GM23338 (cell line): ENCODE results near the gene DPF1.
A peak's percentile ranks its signal among the peaks of the same experiment; 100 is the strongest.

ENCODE experiments used
- CREB1 ChIP-seq: fragments of 250-450 bp; sonication (Bioruptor Pico); IDR thresholded peaks from 2 replicates; pipeline ENCODE4 v1.5.0; 2020; ENCODE audit warnings: low read depth, mild to moderate bottlenecking, moderate library complexity
- EZH2 ChIP-seq: fragments of 200-600 bp; sonication (generic); IDR thresholded peaks from one replicate; pipeline ENCODE4 v1.8.0; 2017; ENCODE audit warnings: antibody characterized with exemption, mild to moderate bottlenecking, low read depth; ENCODE audit not compliant: unreplicated experiment
- EZH2phosphoT487 ChIP-seq: fragments of 200-600 bp; sonication (generic); IDR thresholded peaks from one replicate; pipeline ENCODE4 v1.8.1; 2018; ENCODE audit warnings: antibody characterized with exemption; ENCODE audit not compliant: unreplicated experiment
- JUNB ChIP-seq: IDR thresholded peaks from one replicate; pipeline ENCODE4 v1.6.1; 2016; ENCODE audit warnings: antibody characterized with exemption; ENCODE audit not compliant: unreplicated experiment
- NANOG ChIP-seq: IDR thresholded peaks from 2 replicates; pipeline ENCODE4 v1.6.1; 2016; ENCODE audit warnings: antibody characterized with exemption, borderline replicate concordance
- POLR2AphosphoS5 ChIP-seq: IDR thresholded peaks from 2 replicates; pipeline ENCODE4 v1.6.1; 2016; ENCODE audit warnings: antibody characterized with exemption, low read depth
- STAT1 ChIP-seq: IDR thresholded peaks from one replicate; pipeline ENCODE4 v1.6.1; 2016; ENCODE audit warnings: antibody characterized with exemption; ENCODE audit not compliant: unreplicated experiment
- ZNF114 ChIP-seq: fragments of 250-450 bp; sonication (Bioruptor Pico); IDR thresholded peaks from 2 replicates; pipeline ENCODE4 v1.5.0; 2020; ENCODE audit warnings: mild to moderate bottlenecking, moderate library complexity
- TF ChIP-seq, protein P1 (sequence below), 2 experiments: fragments of 200-600 bp in 1 of 2; sonication (generic) in 1 of 2; conservative IDR thresholded peaks; 2 replicates each; pipeline versions ENCODE4 v1.5.1 to v1.6.1; 2016 to 2017; ENCODE audit warnings: antibody characterized with exemption in 2 of 2, low read depth in 2 of 2, mild to moderate bottlenecking in 2 of 2, moderate library complexity in 1 of 2
- TF ChIP-seq, protein P2 (sequence below): IDR thresholded peaks from one replicate; pipeline ENCODE4 v1.6.1; 2018; ENCODE audit warnings: antibody characterized with exemption; ENCODE audit not compliant: unreplicated experiment
- TF ChIP-seq, protein P3 (sequence below): IDR thresholded peaks from 2 replicates; pipeline ENCODE4 v1.6.1; 2016; ENCODE audit warnings: antibody characterized with exemption

DNA sequence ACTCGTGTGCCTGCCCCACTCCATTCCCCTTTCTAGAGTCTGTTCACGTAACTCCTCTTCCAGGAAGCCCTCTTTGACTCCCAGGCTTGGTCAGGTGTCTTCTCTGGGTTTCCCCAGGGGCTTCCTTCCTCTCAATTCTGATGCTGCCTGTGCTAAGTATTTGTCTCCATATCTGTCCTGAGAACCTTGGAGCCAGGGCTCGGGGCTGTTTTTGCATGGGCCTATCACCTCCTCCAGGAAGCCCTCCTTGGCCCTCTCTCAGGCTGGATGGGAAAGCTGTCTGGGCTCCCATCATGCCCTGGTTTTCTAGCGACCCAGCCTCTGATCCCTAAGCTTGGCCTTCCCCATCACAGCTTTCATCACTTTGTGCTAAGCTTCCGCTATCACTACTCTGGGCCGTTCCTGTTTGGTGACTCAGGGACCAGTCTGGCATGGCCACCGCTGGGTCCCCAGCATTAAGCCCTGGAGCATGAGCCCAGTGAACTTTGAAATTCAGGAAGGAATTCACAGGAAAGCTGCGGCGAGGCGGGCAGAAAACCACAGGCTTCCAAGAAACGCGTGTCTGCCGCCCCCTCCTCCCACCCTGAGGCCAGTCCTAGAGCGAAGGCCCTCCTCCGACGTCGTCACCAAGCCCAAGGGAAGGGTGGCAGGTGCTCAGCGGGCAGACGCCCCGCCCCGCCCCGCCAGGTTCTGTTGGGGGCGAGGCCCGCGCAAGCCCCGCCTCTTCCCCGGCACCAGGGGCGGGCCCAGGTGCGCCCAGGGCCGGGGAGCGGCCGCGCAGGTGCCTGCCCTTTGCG lies 39.9 kb upstream of the DPF1 start:
- no peak for TF ChIP-seq NANOG
- TF ChIP-seq, protein P1, sequence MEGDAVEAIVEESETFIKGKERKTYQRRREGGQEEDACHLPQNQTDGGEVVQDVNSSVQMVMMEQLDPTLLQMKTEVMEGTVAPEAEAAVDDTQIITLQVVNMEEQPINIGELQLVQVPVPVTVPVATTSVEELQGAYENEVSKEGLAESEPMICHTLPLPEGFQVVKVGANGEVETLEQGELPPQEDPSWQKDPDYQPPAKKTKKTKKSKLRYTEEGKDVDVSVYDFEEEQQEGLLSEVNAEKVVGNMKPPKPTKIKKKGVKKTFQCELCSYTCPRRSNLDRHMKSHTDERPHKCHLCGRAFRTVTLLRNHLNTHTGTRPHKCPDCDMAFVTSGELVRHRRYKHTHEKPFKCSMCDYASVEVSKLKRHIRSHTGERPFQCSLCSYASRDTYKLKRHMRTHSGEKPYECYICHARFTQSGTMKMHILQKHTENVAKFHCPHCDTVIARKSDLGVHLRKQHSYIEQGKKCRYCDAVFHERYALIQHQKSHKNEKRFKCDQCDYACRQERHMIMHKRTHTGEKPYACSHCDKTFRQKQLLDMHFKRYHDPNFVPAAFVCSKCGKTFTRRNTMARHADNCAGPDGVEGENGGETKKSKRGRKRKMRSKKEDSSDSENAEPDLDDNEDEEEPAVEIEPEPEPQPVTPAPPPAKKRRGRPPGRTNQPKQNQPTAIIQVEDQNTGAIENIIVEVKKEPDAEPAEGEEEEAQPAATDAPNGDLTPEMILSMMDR (conservative IDR thresholded peaks at IDR 0.05; ENCODE audit: low read depth in 2 of 2): no peak
- TF ChIP-seq EZH2: no peak
- TF ChIP-seq POLR2AphosphoS5: no peak; the same call in 1 of the 2 replicates
- TF ChIP-seq, protein P2, sequence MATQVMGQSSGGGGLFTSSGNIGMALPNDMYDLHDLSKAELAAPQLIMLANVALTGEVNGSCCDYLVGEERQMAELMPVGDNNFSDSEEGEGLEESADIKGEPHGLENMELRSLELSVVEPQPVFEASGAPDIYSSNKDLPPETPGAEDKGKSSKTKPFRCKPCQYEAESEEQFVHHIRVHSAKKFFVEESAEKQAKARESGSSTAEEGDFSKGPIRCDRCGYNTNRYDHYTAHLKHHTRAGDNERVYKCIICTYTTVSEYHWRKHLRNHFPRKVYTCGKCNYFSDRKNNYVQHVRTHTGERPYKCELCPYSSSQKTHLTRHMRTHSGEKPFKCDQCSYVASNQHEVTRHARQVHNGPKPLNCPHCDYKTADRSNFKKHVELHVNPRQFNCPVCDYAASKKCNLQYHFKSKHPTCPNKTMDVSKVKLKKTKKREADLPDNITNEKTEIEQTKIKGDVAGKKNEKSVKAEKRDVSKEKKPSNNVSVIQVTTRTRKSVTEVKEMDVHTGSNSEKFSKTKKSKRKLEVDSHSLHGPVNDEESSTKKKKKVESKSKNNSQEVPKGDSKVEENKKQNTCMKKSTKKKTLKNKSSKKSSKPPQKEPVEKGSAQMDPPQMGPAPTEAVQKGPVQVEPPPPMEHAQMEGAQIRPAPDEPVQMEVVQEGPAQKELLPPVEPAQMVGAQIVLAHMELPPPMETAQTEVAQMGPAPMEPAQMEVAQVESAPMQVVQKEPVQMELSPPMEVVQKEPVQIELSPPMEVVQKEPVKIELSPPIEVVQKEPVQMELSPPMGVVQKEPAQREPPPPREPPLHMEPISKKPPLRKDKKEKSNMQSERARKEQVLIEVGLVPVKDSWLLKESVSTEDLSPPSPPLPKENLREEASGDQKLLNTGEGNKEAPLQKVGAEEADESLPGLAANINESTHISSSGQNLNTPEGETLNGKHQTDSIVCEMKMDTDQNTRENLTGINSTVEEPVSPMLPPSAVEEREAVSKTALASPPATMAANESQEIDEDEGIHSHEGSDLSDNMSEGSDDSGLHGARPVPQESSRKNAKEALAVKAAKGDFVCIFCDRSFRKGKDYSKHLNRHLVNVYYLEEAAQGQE: no peak
- TF ChIP-seq EZH2phosphoT487: no peak
- peak; percentile 54 for TF ChIP-seq CREB1 (CRISPR knock-in tag)
- TF ChIP-seq, protein P3, sequence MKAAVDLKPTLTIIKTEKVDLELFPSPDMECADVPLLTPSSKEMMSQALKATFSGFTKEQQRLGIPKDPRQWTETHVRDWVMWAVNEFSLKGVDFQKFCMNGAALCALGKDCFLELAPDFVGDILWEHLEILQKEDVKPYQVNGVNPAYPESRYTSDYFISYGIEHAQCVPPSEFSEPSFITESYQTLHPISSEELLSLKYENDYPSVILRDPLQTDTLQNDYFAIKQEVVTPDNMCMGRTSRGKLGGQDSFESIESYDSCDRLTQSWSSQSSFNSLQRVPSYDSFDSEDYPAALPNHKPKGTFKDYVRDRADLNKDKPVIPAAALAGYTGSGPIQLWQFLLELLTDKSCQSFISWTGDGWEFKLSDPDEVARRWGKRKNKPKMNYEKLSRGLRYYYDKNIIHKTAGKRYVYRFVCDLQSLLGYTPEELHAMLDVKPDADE: no peak
- TF ChIP-seq ZNF114 (CRISPR knock-in tag): no peak
- TF ChIP-seq JUNB: no peak
- TF ChIP-seq STAT1: no peak
